Fibroblast of pulmonary artery (primary cell): ENCODE data around the gene ZNF593OS.
A peak's percentile ranks its signal among the peaks of the same experiment; 100 is the strongest.

Source experiments
- DNase-seq: peaks from one replicate; pipeline ENCODE4 v3.0.0-alpha.2; 2010; ENCODE audit warnings: low read depth
- H3K4me3 ChIP-seq: replicated peaks from 2 replicates; pipeline ENCODE4 v1.5.1; 2011; ENCODE audit warnings: low read depth, mild to moderate bottlenecking, control low read depth, low read length, moderate library complexity
- TF ChIP-seq, protein P1 (sequence below): IDR thresholded peaks from 2 replicates; pipeline ENCODE4 v1.5.1; 2011; ENCODE audit warnings: mild to moderate bottlenecking, control low read depth, low read length, inconsistent platforms; ENCODE audit errors: missing control alignments

ZNF593OS gene

GRCh38 chr1:26164036-26164860, 7.4 kb downstream of the ZNF593OS start:
- TF ChIP-seq, protein P1, sequence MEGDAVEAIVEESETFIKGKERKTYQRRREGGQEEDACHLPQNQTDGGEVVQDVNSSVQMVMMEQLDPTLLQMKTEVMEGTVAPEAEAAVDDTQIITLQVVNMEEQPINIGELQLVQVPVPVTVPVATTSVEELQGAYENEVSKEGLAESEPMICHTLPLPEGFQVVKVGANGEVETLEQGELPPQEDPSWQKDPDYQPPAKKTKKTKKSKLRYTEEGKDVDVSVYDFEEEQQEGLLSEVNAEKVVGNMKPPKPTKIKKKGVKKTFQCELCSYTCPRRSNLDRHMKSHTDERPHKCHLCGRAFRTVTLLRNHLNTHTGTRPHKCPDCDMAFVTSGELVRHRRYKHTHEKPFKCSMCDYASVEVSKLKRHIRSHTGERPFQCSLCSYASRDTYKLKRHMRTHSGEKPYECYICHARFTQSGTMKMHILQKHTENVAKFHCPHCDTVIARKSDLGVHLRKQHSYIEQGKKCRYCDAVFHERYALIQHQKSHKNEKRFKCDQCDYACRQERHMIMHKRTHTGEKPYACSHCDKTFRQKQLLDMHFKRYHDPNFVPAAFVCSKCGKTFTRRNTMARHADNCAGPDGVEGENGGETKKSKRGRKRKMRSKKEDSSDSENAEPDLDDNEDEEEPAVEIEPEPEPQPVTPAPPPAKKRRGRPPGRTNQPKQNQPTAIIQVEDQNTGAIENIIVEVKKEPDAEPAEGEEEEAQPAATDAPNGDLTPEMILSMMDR: no peak
- H3K4me3 ChIP-seq: peak overlapping the region; percentile 36
- peak; percentile 33 for DNase-seq

DNA sequence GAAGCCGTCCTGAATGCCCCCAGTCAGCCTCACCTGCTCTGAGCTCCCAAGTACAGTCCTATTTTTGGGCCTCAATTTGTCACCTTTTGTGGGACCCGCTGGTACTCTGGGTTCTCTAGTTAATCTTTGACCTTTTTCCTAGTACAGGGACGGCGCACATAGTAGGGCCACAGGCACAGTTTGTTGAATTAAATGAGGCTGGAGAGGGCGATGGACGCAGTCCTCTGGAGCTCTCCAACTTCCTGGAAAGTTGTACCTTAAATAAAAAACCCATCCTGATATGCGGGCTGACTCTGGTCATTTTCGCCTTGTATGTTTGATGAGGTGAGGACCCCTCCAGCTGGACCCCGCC, 8.0 kb downstream of the ZNF593OS start:
- no peak overlapping the region for H3K4me3 ChIP-seq
- TF ChIP-seq, protein P1: no peak
- DNase-seq: no peak

DNA sequence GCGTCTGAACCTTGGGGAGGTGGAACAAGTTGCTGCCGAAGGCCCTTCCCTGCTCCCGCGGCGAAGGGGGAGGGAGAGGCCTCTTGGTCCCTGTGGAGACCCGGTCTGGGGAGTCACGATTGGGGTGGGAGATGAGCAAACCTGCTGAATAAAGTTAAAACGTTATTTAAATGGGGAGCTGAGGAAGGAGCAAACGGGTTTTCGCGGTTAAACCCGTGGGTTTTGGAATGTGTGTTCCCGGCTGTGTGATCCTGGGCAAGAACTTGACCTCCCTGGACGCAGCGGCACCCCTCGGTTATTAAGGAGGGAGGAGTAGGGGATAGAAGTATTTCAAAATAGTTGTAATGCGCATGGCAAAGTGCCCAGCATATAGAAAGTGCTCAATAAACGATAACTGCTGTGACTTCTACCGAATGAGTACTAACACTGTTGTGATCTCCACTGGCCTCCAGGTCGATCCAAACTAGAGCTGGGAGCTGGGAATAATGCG, 9.4 kb downstream of the ZNF593OS start:
- TF ChIP-seq, protein P1: no peak
- H3K4me3 ChIP-seq: peak overlapping the region; percentile 35
- no peak for DNase-seq

DNA sequence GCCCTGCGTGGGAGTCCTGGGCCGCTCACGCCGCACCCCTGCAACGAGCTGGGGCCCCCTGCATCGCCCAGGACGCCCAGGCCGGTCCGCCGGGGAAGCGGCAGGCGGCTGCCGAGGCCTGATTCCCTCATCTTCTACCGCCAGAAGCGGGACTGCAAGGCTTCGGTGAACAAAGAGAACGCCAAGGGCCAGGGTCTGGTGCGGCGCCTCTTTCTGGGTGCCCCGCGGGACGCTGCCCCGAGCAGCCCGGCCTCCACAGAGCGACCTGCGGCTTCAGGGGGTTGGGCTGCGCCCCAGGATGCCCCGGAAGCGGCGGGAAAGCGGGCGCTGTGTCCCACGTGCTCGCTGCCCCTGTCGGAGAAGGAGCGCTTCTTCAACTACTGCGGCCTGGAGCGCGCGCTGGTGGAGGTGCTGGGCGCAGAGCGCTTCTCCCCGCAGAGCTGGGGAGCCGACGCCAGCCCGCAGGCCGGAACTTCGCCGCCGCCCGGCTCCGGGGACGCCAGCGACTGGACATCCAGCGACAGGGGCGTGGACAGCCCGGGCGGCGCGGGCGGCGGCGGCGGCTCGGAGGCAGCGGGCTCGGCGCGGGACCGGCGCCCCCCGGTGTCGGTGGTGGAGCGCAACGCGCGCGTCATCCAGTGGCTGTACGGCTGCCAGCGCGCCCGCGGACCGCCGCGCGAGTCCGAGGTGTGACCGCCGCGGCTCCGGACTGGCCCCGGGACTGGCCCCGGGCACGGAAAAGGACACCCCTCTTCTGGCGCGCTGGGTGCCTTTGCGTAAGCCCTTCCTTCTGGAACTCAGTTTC, 10.0 kb downstream of the ZNF593OS start:
- TF ChIP-seq, protein P1: peak; percentile 2
- H3K4me3 ChIP-seq: peak overlapping the region; percentile 36
- DNase-seq: peak; percentile 45

DNA sequence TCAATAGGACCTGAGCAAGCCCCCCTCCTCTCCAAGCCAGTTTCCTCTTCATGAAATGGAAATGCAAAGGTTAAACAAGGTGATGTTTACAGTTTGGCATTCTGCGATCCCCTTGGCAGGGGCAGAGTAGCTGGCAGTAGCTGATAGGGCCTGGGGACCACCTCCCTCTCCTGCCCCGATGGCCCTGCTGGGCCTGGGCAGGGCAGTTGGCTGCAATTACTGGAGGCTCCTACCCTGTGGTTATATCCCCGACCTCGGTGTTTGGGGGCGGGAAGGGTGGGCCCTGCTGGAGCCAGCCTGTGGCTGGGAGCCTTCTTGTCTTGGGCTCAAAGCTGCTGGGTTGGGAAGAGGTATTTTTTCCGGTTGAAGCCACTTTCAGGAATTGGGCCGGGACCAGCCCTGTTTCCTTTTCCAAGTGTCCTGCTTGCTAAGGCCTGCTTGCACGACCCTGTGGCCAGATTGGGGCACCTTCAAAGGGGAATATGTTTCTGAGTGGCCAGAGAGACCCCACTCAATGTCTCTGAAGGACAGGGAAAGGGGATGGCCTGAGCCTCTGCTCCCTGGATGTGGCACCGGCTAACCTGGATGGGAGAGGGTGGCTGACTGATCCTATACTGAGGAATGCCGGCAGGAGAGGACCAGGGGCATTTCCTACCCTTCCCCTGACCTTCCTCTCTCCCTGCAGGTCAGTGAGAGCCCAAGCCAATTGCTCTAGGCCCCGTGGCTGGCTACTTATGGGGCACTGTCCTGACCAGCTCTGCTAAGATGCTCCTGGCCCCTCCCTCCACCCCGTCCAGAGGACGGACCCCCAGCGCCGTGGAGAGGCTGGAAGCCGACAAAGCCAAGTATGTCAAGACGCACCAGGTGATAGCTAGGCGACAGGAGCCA, 10.9 kb downstream of the ZNF593OS start:
- no peak for DNase-seq
- TF ChIP-seq, protein P1: no peak
- no peak overlapping the region for H3K4me3 ChIP-seq

- H3K4me3 ChIP-seq: no peak overlapping the region
- no peak for DNase-seq
- TF ChIP-seq, protein P1: no peak
Measured at GRCh38 chr1:26159743-26160039, 11.9 kb downstream of the ZNF593OS start.
